HG03342 (cell line): ENCODE results near the gene PTPN20.

Experiments used
- ATAC-seq: cut with Tn5 transposase; IDR thresholded peaks from one replicate; pipeline ENCODE4 v1.9.1; 2021; ENCODE audit warnings: mild to moderate bottlenecking, moderate library complexity; ENCODE audit not compliant: unreplicated experiment

The PTPN20 gene

DNA sequence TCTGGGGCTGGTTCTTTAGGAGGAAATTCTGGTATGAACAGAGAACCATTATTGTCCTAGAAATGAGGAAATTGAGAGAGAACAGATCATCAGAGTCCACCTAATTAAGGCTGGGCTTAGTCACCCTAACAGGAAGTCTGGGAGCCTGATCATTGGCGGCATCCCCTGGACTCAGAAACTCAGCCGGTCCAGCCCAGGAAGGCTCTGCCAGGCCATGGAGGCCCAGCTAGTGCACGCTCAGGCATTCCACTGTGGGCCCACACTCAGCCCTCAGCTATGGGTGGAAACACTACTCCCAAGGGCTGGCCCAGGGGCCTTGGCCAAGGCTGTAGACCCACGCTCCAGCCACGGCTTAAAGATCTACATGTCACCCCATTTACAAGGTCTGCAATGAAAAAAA is 109.2 kb downstream of the PTPN20 start:
- no peak for ATAC-seq

DNA sequence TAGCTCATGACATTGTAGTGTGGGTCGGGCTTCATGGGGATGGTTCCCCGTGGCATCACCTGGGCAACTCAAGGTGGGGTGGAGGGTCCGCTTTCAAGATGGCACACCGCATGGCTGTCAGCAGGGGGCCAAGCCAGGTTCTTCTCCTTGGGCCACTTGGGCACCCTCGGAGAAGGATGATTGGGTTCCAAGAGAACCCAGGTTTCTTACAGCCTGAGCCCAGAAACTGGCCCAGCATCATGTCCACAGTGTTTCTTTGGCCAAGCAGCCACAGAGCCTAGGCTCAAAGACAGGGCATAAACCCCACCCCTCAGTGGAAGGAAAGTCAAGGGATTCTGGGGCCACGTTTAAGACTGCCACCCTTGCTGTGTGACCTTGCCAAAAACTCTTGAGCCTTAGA is 110.6 kb downstream of the PTPN20 start:
- no peak for ATAC-seq

DNA sequence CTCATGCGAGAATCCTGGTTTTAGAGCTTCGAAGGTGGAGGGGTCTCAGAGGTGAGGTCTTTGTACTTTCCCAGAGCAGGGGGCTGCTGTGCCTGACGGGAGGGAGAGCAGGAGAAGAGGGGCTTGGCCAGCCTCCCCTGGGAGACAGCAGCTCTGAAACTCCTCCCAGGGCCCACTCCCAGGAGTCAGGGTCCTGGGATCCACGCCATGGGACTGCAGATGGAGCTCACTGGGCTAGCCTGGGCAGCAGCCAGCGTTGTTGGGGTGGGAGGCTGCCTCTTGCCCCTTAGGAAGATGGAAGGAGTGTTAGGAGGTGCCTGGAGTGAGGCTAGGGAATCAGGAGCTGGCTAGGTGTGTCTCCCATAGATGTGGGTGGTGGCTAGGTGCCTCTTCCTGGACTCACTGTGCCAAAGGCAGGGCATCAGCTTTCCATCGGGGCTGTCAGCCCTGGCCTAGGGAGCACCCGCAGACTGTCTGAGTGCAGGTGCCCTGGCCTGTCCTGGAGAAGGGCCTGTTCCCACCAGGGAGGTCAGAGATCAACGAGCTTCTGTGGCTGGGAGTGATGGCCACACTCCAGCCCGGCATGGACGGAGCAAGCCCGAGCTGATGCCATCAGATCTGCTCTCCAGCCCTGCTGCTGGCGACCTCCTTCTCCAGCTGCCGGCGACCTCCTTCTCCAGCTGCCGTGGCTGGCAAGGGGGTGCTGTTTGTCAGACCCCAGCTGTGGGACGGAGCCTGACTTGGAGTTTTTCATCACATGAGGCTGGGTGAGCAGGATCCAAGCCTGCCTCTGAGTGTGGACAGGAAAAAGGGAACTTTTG is 111.3 kb downstream of the PTPN20 start:
- no peak for ATAC-seq

DNA sequence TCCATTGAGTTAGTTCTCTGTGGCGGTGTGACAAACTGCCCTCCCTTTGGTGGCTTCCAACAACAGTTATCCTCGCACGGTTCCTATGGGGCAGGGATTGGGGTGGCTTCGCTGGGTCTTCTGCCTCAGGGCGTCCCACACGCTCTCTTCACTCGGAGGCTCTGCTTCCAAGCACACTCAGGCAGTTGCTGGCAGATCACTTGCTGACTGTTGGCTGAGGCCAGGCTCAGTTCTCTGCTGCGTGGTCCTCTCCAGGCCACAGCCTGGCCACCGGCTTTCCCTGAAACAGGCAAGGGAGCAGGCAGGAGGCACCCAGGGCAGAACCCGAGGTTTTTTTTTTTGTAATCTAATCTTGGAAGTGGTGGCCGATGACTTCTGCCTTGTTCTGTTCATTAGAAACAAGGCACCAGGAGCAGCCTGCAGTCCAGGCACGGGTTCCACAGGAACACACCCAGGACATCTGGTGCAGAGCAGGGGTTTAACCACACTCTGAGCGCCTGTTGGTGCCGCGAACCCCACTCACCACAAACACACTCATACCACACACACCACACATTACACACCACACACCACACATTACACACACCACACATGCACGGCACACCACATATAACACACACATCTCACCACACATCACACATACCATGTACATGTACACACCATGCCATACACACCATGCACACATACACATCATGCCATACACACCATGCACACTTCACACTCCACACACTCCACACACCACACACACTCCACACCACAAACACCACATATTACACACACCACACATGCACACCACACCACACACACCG is 112.2 kb downstream of the PTPN20 start:
- ATAC-seq, result no peak

- no peak for ATAC-seq
These were observed 112.8 kb downstream of the PTPN20 start for GRCh38 chr10:47024046-47024322.

DNA sequence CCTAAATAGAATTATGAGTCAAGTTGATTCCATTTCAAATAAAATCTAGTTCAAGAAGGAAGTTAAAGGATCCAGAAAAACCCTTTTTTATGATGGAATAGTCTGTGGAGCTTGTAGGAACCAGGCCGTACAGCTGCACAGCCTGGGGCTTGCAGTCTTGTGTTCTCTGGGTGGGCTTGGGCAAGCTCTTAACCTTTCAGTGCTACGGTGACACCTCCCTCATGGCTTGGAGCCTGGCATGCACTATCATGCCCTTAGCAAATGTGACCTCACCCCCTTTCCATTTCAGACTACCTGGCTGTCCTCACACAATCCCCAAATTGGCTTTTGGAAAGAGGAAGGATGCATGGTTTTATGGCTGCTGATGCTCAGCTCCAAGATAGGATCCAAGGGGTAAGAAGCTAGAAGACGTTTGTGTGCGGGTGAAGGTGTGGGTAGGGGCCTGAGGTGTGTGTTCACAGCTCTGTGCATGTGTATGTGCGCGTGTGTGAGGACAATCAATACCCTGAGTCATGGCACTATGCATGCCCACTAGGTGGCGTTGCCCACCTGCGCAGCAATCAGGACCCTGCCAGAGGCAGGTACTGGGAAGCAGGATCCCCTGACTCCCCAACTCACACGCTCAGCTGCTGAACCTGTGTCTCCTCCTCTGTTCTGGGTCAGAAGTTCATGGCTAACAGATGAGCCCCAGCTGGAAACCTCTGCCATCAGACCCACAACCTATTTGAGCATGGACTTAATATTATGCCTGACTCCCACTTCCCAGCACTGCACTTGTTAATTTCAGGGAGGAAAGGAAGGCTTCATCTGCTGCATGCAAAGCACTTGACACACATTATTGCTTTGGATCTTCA is 113.4 kb downstream of the PTPN20 start:
- ATAC-seq, result no peak

GRCh38 chr10:47025253-47025539 is 114.0 kb downstream of the PTPN20 start:
- ATAC-seq, result no peak

GRCh38 chr10:47025540-47026300 is 114.5 kb downstream of the PTPN20 start:
- ATAC-seq, result no peak

DNA sequence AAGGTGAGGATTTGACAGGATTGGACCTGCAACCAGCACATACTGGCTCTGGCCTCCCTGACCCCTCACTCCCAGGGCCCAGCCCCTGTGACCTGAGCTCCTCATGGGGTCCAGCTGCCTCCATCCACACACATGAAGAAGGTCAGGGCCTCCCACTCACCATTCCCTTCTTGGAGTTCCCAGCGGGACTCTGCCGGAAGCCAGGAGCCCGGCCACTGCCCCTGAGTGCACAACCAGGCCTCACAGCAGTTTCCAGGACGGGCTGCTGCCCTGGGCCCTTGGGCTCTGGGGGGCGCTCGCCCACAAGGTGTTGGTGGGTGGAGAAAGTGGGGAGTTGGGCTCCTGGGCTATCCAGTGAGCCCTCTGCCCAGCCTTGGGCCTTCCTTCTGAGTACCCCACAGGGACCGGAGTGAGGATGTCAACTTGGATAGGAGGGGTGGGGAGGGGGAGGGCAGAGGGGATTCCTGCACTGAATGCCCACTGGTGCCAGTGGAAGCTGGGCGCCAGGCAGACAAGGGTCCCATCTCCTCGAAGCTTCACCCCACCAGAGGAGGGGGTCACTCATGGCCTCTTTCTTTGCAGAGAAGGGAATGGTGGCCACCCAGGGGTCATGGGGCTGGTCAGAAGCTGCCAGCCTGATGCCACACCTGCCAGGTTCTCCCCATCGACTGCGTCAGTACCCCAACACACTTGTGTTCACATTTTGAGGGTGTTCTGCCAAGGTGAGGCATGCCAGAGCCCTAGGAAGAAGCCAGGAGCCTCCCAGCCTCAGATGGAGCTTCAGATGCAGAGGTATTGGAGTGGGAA is 115.3 kb downstream of the PTPN20 start:
- ATAC-seq, result no peak

DNA sequence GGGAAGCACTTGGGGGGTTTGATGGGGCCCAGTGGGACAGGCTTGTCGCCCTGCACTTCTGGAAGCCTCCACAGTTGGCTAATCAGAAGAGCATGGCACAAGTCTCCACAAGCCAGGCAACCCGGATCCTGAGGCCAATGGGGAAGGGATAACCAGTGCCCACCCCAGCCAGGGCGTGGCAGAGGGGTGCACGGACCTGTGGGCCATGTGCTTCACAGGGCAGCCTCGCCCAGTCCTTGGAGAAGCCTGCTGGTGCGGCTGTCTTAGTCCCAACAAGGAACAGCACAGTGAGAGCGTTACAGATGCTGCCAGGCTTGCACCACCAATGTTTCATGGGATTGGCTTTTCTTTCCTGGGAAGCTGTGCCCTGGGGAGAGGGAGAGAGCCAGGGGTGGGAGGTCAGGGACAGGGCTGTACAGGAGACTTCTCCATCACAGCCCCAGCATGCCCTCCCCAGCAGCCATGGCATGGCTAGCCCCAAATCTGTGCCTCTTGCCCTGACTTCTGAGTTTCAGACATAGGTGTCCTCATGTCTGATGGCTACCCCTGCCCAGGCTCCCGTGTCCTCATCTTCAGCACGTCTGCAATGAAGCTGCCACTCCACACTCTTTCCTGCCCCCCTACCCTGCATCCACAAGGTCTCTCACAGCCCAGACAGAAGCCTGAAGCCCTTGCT is 116.0 kb downstream of the PTPN20 start:
- no peak for ATAC-seq

GRCh38 chr10:47027784-47028260 is 116.6 kb downstream of the PTPN20 start:
- ATAC-seq, result no peak

DNA sequence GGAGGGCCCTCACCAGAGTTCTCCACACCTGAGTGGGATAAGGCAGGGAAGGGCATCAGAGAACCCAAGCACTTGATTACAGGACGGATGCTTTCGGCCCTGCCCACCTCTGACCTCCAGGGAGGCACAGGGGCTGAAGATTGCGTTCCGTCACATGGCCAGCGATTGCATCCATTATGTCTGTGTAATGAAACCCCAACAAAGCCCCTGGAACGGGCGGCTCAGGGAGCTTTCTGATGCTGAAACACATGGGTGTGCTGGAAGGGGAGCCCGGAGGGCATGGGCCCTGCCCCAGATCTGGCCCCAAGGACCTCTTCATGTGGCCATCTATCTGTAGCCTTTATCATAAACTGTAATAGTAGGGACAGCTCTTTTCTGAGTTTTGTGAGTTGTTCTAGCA is 117.2 kb downstream of the PTPN20 start:
- no peak for ATAC-seq

DNA sequence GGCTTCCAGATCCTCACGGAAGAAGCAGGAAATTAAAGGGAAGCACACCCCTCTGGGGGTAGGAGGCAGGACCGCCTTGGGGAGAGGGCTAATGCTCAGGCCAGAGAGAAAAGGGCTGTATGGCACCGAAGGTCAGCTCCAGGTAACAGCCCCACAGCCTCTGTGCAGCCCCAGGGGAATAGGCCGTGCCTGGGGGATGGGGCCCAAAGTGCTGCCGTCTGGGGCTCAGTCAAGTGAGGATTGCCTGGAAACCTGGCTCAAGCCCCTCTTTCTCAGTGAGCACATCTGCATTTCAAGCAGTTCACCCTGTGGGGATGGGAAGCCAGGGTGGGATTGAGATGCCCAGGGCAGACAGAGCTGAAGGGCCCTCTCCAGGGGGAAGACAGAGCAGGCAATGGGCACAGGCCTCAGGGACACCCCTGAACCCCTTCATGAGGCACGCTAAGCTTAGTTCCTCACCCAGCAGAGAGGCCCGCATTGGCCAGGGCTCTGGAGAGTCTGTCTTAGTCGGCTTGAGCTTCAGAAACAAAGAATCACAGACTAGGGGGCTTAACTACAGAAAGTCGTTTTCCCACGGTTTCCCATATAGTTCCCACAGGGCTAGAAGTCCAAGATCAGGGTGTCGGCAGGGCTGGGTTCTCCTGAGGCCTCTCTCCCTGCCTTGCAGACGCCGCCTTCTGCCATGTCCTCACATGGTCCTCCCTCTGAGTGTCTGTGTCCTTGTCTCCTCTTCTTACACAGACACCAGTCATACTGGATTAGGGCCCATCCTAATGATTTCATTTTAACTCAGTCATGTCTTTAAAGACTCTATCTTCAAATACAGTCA is 118.2 kb downstream of the PTPN20 start:
- no peak for ATAC-seq

DNA sequence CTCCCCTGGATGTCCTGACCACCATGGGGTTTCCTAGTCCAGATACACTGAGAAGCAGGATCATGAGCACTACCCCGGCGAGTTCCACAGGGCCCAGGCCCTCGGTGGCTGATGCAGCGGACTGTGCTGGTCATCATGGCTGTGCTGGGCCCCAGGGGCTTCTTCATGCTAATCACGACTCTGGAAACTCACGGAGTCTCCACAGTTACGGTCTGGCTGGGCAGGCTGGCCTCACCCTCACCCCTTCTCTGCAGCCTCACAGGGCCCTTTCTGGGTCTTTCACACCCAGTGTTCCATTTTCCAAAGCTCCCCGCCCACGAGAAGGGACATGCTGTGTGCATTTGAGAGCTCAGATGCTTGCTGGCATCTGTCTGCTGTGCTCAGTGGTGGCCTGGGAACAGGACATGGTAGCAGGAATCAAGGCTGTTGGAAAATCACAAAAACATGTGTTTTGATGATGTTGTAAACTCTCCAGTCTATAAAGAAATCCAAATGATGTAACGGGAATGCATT is 119.0 kb downstream of the PTPN20 start:
- no peak for ATAC-seq

DNA sequence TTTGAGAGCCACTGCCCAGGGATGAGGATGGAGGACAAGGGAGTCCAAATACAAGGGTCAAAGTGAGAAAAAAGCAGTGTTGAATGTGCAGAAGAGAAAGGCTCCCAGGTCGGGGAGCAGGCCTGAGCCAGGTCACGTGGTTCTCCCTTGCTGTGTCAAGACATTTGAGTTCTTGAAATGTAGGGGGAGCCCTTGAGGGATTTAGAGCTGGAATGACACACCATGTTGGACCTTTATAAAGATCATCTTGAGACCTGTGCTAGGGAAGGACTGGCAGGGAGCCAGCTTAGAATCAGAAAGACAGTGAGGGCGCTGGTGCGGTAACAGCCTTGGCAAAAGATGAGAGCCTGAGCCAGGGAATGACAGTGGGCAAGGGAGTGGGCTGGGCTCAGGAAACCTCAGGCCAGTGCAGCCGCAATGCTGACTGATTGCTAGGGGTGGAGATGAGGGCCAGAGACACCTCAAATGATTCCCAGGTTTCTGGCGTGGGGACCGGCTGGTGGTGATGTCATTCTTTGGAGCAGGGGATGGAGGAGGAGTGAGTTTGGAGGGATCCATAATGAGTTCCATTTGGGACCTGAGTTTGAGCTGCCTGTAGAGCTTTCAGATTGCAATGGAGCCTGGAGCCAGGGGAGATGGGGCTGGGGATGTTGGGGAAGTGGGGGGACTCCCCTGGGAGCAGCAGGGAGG is 120.1 kb downstream of the PTPN20 start:
- ATAC-seq, result no peak

- ATAC-seq, result no peak
These were observed 120.8 kb downstream of the PTPN20 start for GRCh38 chr10:47031901-47032465.

DNA sequence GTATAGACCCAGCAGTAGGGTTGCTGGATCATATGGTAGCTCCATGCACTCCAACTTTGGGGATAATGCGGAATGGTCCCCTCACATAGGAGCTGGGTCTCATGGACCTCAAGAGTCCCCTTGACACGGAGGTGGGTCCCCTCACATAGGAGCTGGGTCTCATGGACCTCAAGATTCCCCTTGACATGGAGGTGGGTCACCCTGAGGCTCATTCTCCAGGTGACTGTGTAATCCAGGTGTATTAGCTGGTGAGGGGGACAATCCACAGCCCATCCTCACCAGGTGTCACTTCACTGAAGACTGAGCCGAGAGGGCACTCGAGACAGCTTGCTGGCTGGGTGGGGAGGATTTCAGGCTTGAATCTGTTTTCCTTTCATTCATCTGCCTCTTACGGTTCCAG is 121.9 kb downstream of the PTPN20 start:
- no peak for ATAC-seq
